ENCODE measurements around the gene LSR.
"Not testable (repeated sequence)": the region's sequence is repeated elsewhere in the genome, so short reads cannot be mapped to it uniquely, and the experiment has no call there.

The LSR gene

DNA sequence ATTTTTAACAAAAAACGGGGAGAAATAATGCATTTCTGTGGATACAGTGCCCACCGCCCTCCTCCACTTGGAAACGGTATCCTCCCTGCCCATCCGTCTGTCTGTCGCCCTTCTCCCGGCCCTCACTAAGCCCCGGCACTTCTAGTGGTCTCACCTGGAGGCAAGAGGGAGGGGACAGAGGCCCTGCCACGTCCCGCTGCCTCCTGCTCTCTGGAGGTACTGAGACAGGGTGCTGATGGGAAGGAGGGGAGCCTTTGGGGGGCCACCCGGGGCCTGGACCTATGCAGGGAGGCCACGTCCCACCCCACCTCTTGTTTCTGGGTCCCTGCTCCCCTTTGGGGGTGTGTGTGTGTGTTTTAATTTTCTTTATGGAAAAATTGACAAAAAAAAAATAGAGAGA, 30.6 kb downstream of the LSR start:
- TF ChIP-seq CTCF (IDR thresholded peaks at IDR 0.05; ENCODE audit: low read depth, low read length), result no peak
- no peak for DNase-seq (ENCODE audit: extremely low read depth, low read depth)

- no peak for DNase-seq (ENCODE audit: extremely low read depth, low read depth)
- TF ChIP-seq CTCF (IDR thresholded peaks at IDR 0.05; ENCODE audit: low read depth, low read length), result no peak
Measured at GRCh38 chr19:35279985-35280821, 31.4 kb downstream of the LSR start.

DNA sequence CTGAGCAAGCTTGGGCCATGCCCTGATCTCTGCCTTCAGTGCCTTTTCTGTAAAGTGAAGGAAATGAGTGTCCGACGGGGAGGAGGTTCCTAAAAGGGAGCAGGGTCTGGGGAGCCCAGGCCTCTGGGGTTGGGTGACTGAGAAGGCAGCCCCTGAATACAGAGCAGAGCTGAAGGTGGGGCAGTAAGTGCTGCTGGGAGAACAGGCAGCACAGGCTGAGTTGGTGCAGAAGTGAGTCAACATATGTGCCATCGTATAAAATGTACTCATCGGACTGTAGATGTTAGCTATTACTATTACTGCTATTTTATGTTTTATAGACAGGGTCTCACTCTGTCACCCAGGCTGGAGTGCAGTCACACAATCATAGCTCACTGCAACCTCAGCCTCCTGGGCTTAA, 32.5 kb downstream of the LSR start:
- DNase-seq (ENCODE audit: extremely low read depth, low read depth), result no peak
- TF ChIP-seq CTCF (IDR thresholded peaks at IDR 0.05; ENCODE audit: low read depth, low read length), result no peak

DNA sequence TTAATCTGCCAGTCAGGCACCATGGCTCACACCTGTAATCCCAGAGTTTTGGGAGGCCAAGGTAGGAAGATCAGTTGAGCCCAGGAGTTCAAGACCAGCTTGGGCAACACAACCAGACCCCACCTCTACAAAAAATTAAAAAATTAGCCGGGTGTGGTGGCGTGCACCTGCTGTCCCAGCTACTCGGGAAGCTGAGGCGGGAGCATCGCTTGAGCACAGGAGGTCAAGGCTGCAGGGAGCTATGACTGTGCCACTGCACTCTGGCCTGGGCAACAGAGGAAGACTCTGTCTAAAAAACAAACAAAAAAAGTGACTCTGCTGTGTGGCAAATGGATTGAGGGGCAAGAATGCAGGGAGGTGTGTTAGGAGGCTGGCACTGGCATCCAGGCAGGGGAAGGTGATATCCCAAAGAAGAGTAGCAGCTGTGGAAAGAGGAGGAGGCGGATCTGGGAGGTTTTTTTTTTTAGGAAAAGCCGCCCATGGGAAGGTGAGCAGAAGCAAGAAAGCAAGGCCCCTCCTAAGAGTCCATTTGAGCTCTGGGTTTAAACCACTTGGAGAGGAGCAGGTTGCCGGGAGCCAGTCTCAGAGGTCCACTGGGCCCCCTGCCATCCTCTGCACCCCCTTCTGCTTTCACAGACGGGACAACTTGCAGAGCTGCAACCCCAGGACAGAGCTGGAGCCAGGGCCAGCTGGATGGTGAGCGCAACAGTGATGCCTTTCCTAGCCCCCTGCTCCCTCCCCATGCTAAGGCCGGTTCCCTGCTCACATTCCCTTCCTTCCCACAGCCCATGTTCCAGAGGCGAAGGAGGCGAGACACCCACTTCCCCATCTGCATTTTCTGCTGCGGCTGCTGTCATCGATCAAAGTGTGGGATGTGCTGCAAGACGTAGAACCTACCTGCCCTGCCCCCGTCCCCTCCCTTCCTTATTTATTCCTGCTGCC, 35.6 kb downstream of the LSR start:
- TF ChIP-seq CTCF (IDR thresholded peaks at IDR 0.05; ENCODE audit: low read depth, low read length), result no peak
- no peak for DNase-seq (ENCODE audit: extremely low read depth, low read depth)

- no peak for DNase-seq (ENCODE audit: extremely low read depth, low read depth)
- no peak for TF ChIP-seq CTCF (IDR thresholded peaks at IDR 0.05; ENCODE audit: low read depth, low read length)
Measured at GRCh38 chr19:35285095-35285449, 36.3 kb downstream of the LSR start.

- DNase-seq (ENCODE audit: extremely low read depth, low read depth), result not testable (repeated sequence)
Measured at GRCh38 chr19:35285465-35285864, 36.7 kb downstream of the LSR start.

- DNase-seq (ENCODE audit: extremely low read depth, low read depth), result not testable (repeated sequence)
Measured at GRCh38 chr19:35286101-35286500, 37.3 kb downstream of the LSR start.

DNA sequence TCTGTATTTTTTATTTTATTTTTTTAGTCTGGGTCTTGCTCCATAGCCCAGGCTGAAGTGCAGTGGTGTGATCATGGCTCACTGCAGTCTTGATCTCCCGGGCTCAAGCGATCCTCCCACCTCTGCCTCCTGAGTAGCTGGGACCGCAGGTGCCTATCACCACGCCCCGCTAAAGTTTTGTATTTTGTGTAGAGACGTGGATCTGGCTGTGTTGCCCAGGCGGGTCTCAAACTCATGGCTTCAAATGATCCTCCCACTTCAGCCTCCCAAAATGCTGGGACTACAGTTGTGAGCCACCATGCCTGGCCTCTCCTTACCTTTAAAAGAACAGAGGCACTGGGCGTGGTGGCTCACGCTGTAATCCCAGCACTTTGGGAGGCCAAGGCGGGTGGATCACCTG, 38.9 kb downstream of the LSR start:
- no peak for TF ChIP-seq CTCF (IDR thresholded peaks at IDR 0.05; ENCODE audit: low read depth, low read length)
- DNase-seq (ENCODE audit: extremely low read depth, low read depth), result no peak

All from AG09319 (cell line).